BE2C (cell line): ENCODE data around the gene RNF19B.
"Not testable (repeated sequence)": the region's sequence is repeated elsewhere in the genome, so short reads cannot be mapped to it uniquely, and the experiment has no call there.

Experiments used
- DNase-seq: peaks from one replicate; pipeline ENCODE4 v3.0.0-alpha.2; 2020
- H3K27me3 ChIP-seq: fragments of 250-450 bp; sonication (Bioruptor Pico); 2 replicates; pipeline ENCODE4 v1.5.1; 2020; ENCODE audit warnings: mild to moderate bottlenecking
- H3K36me3 ChIP-seq: fragments of 250-450 bp; sonication (Bioruptor Pico); 2 replicates; pipeline ENCODE4 v1.5.1; 2020; ENCODE audit warnings: mild to moderate bottlenecking
- H3K4me1 ChIP-seq: fragments of 250-450 bp; sonication (Bioruptor Pico); 2 replicates; pipeline ENCODE4 v1.5.1; 2020
- H3K4me3 ChIP-seq: 2 replicates; pipeline ENCODE4 v1.5.1; 2011; ENCODE audit warnings: low read depth, low read length
- H3K9me3 ChIP-seq: fragments of 250-450 bp; sonication (Bioruptor Pico); 2 replicates; pipeline ENCODE4 v1.5.1; 2020
- TF ChIP-seq, protein P1 (sequence below): IDR thresholded peaks from 2 replicates; pipeline ENCODE4 v1.5.1; 2012; ENCODE audit warnings: mild to moderate bottlenecking, low read depth, low read length

The RNF19B gene

DNA sequence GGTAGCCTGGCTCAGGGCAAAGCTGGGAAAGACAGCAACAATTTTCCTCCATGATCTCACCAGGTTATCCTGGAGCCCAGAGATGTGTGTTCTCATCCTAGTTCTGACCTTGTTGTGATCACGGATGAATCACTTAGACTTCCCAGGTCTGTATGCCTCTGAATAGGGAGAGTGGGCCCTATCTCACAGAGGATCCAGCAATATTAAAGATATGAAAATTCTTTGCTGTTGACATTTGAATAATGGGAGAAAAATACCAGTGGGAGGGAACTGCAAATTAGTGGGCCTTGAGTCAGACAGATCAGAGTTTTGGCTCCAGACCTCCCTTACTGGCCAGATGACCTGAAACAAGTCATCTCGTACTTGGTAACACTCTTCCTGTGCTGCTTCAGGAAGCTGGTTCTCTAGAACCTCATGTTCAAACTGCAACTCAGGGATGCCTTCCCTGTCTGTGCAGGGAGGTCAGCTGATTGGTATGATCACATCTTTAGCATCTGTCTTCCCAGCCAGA lies 32.8 kb upstream of the RNF19B start:
- no peak overlapping the region for H3K4me3 ChIP-seq
- H3K27me3 ChIP-seq: no peaks in the 10 kb centered on the region
- TF ChIP-seq, protein P1, sequence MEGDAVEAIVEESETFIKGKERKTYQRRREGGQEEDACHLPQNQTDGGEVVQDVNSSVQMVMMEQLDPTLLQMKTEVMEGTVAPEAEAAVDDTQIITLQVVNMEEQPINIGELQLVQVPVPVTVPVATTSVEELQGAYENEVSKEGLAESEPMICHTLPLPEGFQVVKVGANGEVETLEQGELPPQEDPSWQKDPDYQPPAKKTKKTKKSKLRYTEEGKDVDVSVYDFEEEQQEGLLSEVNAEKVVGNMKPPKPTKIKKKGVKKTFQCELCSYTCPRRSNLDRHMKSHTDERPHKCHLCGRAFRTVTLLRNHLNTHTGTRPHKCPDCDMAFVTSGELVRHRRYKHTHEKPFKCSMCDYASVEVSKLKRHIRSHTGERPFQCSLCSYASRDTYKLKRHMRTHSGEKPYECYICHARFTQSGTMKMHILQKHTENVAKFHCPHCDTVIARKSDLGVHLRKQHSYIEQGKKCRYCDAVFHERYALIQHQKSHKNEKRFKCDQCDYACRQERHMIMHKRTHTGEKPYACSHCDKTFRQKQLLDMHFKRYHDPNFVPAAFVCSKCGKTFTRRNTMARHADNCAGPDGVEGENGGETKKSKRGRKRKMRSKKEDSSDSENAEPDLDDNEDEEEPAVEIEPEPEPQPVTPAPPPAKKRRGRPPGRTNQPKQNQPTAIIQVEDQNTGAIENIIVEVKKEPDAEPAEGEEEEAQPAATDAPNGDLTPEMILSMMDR: no peak
- no peaks in the 10 kb centered on the region for H3K36me3 ChIP-seq
- H3K9me3 ChIP-seq: no peaks in the 10 kb centered on the region
- H3K4me1 ChIP-seq: no peaks in the 10 kb centered on the region; the same call in 1 of the 2 replicates
- DNase-seq: no peak

DNA sequence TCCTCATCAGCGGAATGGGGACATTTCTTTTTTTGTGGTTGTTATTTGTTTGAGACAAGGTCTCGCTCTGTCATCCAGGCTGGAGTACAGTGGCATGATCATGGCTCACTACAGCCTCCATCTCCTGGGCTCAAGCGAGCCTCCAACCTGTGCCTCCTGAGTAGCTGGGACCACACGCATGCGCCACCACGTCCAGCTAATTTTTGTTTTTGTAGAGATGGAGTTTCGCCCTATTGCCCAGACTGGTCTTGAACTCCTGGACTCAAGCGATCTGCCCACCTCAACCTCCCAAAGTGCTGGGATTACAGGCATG lies 28.7 kb upstream of the RNF19B start:
- not testable (repeated sequence) for H3K4me3 ChIP-seq, DNase-seq

DNA sequence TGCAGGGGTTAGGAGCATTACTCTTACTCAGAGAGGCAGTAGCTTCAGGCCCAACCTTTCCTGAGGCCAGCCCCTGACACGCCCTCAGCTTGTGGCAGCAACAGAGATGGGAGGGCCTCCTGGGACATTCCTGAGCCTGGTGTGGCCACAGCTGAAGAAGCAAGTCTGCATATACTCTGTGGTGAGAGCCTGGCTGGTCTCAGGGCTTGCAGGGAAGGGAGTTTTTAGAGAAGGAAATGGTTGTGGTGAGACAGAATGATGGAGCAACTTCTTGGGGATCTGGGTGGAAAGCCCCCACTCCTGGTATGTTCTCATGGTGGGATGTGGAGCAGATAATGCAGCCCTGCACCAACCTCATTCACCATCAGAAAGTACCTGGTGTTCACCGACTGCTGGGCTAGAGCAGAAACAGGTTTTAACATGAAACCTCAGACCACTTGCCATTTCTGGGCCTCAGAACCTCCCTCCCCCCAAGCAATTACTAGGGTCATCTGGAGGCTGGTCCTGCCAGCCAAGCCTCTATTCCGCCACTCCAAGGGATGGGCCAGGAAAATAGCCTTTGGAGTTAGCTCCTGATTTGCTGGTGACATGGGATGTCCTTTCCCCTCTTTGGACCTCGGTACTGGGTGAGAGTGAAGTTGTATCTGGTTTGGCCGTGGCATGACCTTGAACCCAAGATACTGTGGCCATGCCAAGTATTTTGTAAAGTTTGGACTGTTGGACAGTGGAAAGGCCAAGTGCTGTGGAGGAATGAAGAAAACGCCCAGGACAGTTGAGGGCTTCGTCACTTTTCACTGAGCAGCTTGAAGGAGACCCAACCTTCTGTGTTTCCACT lies 28.1 kb upstream of the RNF19B start:
- no peaks in the 10 kb centered on the region for H3K27me3 ChIP-seq
- H3K4me1 ChIP-seq: no peaks in the 10 kb centered on the region; the same call in 1 of the 2 replicates
- TF ChIP-seq, protein P1: no peak
- no peak overlapping the region for H3K4me3 ChIP-seq
- no peaks in the 10 kb centered on the region for H3K36me3 ChIP-seq
- DNase-seq: peak; percentile 45
- no peaks in the 10 kb centered on the region for H3K9me3 ChIP-seq

More for the DNA sequence above, 28.7 kb upstream of the RNF19B start:
- not testable (repeated sequence) for H3K4me1 ChIP-seq, H3K36me3 ChIP-seq, H3K9me3 ChIP-seq, H3K27me3 ChIP-seq

DNA sequence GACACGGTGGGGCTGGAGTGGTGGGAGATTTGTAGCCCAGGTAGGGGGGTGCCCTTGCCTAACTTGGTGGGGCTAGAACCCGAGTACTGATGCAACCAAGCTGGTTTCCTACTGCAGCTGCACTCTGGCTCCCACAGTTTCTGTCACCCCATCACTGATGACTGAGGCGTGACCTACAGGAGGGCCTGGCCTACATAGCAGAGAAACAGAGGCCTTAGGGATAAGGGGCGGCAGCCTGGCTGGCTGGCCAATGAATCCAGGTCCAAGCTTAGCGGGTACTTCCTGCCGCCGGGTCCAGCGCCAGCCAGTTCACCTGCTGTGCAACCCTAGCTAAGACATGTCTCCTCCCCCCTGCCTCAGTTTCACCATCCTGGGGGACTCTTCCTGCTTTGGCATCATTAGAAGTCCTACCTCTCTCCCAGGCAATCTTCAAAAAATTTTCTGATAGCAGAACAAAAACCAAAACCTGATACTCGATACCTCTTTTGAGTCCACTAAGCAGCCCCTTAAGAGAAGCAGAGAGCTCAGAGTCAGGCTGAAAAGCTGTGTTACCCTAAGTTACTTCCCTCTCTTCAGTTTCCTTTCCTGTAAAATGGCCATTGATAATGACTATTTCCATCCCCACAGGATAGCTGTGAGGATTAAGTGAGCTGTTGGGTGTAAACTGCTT lies 27.3 kb upstream of the RNF19B start:
- H3K4me1 ChIP-seq: no peaks in the 10 kb centered on the region; the same call in 1 of the 2 replicates
- TF ChIP-seq, protein P1: no peak
- DNase-seq: no peak
- no peaks in the 10 kb centered on the region for H3K9me3 ChIP-seq
- H3K27me3 ChIP-seq: no peaks in the 10 kb centered on the region
- no peak overlapping the region for H3K4me3 ChIP-seq
- H3K36me3 ChIP-seq: no peaks in the 10 kb centered on the region

DNA sequence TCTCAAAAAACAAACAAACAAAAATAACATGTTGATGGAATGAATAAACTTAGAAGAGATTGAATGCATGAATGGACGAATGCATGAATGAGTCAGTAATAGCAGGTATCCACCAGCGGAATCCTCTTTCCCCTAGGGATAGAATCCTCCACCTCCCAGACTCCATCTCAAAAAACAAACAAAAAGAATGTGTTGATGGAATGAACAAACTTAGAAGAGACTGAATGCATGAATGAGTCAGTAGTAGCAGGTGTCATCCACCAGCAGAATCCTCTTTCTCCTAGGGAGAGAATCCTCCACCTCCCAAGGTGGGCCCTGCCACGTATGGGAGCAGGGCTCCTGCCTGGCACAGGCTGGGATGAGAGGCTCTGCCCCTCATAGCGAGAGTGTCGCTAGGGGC lies 26.8 kb upstream of the RNF19B start:
- H3K9me3 ChIP-seq: no peaks in the 10 kb centered on the region
- TF ChIP-seq, protein P1: no peak
- H3K4me3 ChIP-seq: no peak overlapping the region
- H3K36me3 ChIP-seq: no peaks in the 10 kb centered on the region
- DNase-seq: no peak
- H3K4me1 ChIP-seq: no peaks in the 10 kb centered on the region; the same call in 1 of the 2 replicates
- no peaks in the 10 kb centered on the region for H3K27me3 ChIP-seq

DNA sequence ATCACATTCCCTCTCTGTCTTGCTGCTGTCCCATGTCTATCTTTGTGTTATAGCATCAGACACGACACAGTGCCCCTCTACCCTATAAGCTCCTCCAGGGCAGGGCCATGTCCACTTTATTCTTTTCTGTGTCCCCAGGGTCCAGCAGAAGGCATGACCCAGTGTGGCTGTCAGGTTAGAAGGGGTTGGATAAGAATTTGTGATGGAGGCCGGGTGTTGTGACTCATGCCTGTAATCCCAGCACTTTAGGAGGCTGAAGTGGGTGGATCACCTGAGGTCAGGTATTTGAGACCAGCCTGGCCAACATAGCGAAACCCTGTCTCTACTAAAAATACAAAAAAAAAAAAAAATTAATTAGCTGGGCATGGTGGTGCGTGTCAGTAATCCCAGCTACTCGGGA lies 26.3 kb upstream of the RNF19B start:
- no peak for DNase-seq
- no peaks in the 10 kb centered on the region; the same call in 1 of the 2 replicates for H3K4me1 ChIP-seq
- H3K36me3 ChIP-seq: no peaks in the 10 kb centered on the region
- no peaks in the 10 kb centered on the region for H3K27me3 ChIP-seq
- H3K9me3 ChIP-seq: no peaks in the 10 kb centered on the region
- H3K4me3 ChIP-seq: no peak overlapping the region
- TF ChIP-seq, protein P1: no peak
